Endothelial cell of umbilical vein (primary cell): Measurements from ENCODE around the gene IL9. TPM values are rescaled to one million over a fixed set of nuclear protein-coding genes. Genes with fewer than 3 reads are reported as not detected.

Experiments
- BruUV-seq: library from RNA; stranded (reverse); fragments of 400-500 nt; replicated peaks from 2 replicates; lab custom pipeline; 2021; lab: Mats Ljungman, UMichigan
- CTCF ChIA-PET: fragments of 300-600, 350-600 bp; sonication (Branson Sonifier 250); formaldehyde crosslinking; loops from one replicate; lab custom pipeline; 2021; ENCODE audit warnings: antibody characterized with exemption, inconsistent platforms; lab: Charles Lee
- POLR2A ChIA-PET: fragments of 300-600, 350-600 bp; sonication (Branson Sonifier 250); formaldehyde crosslinking; loops from one replicate; lab custom pipeline; 2021; ENCODE audit warnings: antibody characterized with exemption, inconsistent platforms; lab: Charles Lee
- DNase-seq: peaks from one replicate; pipeline ENCODE4 v3.0.0-alpha.2; 2011; ENCODE audit warnings: low read depth, low spot score
- FAIRE-seq: peaks from 2 replicates; lab custom pipeline; 2011; peaks lifted over from hg19 to GRCh38; lab: Jason Lieb, UNC
- H2AFZ ChIP-seq: 2 replicates; pipeline ENCODE4 v1.6.0; 2012; ENCODE audit warnings: low read depth, low read length, control low read depth, inconsistent platforms
- H3K27ac ChIP-seq: 2 replicates; pipeline ENCODE4 v1.5.1; 2011; ENCODE audit warnings: low read depth, mild to moderate bottlenecking, control low read depth, low read length, moderate library complexity; ENCODE audit not compliant: insufficient read depth
- H3K27me3 ChIP-seq, 2 experiments: 2 replicates each; pipeline versions ENCODE4 v1.6.0 to v1.6.1; 2011; ENCODE audit warnings: low read length in 2 of 2, mixed read lengths in 1 of 2; ENCODE audit not compliant: control insufficient read depth in 2 of 2, insufficient read depth in 2 of 2
- H3K36me3 ChIP-seq, 2 experiments: 2 replicates in 1 of 2; 3 replicates in 1 of 2; pipeline ENCODE4 v1.5.1; 2011; ENCODE audit warnings: low read length in 2 of 2, mild to moderate bottlenecking in 1 of 2, moderate library complexity in 1 of 2; ENCODE audit not compliant: control insufficient read depth in 2 of 2, insufficient read depth in 2 of 2; ENCODE audit errors: extremely low read depth in 1 of 2
- H3K4me1 ChIP-seq: 3 replicates; pipeline ENCODE4 v1.5.1; 2011; ENCODE audit warnings: mild to moderate bottlenecking, low read length; ENCODE audit not compliant: control insufficient read depth, insufficient read depth; ENCODE audit errors: extremely low read depth
- H3K4me2 ChIP-seq: 2 replicates; pipeline ENCODE4 v1.6.1; 2011; ENCODE audit warnings: low read length, control low read depth, mixed read lengths; ENCODE audit not compliant: insufficient read depth
- H3K4me3 ChIP-seq, 3 experiments: fragments of 200-600 bp in 1 of 3; sonication (generic), shearing (Covaris generic) in 1 of 3; replicated peaks in 1 of 3; 2 replicates each; pipeline ENCODE4 v1.5.1; 2011 to 2016; ENCODE audit warnings: control low read depth in 3 of 3, low read length in 3 of 3, mild to moderate bottlenecking in 2 of 3, inconsistent platforms in 1 of 3, low read depth in 1 of 3, moderate library complexity in 1 of 3; ENCODE audit not compliant: insufficient read depth in 1 of 3
- H3K79me2 ChIP-seq: 2 replicates; pipeline ENCODE4 v1.6.0; 2012; ENCODE audit warnings: low read length, inconsistent platforms; ENCODE audit not compliant: control insufficient read depth, insufficient read depth
- H3K9ac ChIP-seq: replicated peaks from 2 replicates; pipeline ENCODE3; 2011; ENCODE audit warnings: low read length, control low read depth; ENCODE audit not compliant: insufficient read depth; ENCODE audit errors: extremely low read depth
- H3K9me1 ChIP-seq: replicated peaks from 3 replicates; pipeline ENCODE4 v1.6.0; 2011; ENCODE audit warnings: mild to moderate bottlenecking, low read length; ENCODE audit not compliant: control insufficient read depth, insufficient read depth; ENCODE audit errors: extremely low read depth
- H3K9me3 ChIP-seq: replicated peaks from 2 replicates; pipeline ENCODE4 v1.5.1; 2012; ENCODE audit warnings: low read length, inconsistent platforms; ENCODE audit not compliant: control insufficient read depth, insufficient read depth
- H4K20me1 ChIP-seq: replicated peaks from 2 replicates; pipeline ENCODE3; 2011; ENCODE audit warnings: mild to moderate bottlenecking, low read length; ENCODE audit not compliant: control insufficient read depth, insufficient read depth; ENCODE audit errors: extremely low read depth
- CTCF ChIP-seq, 2 donors: IDR thresholded peaks; 1 replicate in 1 of 2; 2 replicates in 1 of 2; pipeline ENCODE4 v1.5.1; 2011; ENCODE audit warnings: low read length in 2 of 2, mild to moderate bottlenecking in 2 of 2, moderate library complexity in 2 of 2, control low read depth in 1 of 2, inconsistent platforms in 1 of 2, low read depth in 1 of 2; ENCODE audit not compliant: insufficient read depth in 1 of 2; ENCODE audit errors: extremely low read depth in 1 of 2
- EZH2 ChIP-seq: IDR thresholded peaks from 2 replicates; pipeline ENCODE4 v1.6.1; 2012; ENCODE audit warnings: borderline replicate concordance, low read depth, mild to moderate bottlenecking, moderate library complexity, low read length, inconsistent platforms; ENCODE audit not compliant: severe bottlenecking
- FOS ChIP-seq: IDR thresholded peaks from 2 replicates; pipeline ENCODE4 v1.6.1; 2011; ENCODE audit warnings: mild to moderate bottlenecking, low read length, moderate library complexity, borderline replicate concordance; ENCODE audit not compliant: insufficient read depth
- GATA2 ChIP-seq: IDR thresholded peaks from 2 replicates; pipeline ENCODE4 v1.7.0; 2011; ENCODE audit warnings: low read depth, mild to moderate bottlenecking, moderate library complexity, mixed read lengths, low read length; ENCODE audit not compliant: insufficient read length, insufficient read depth
- JUN ChIP-seq: IDR thresholded peaks from 2 replicates; pipeline ENCODE4 v1.6.1; 2011; ENCODE audit warnings: borderline replicate concordance, low read depth; ENCODE audit not compliant: insufficient read length, insufficient read depth
- MYC ChIP-seq: IDR thresholded peaks from one replicate; pipeline ENCODE4 v1.6.1; 2011; ENCODE audit warnings: mild to moderate bottlenecking, low read depth, low read length
- POLR2A ChIP-seq: IDR thresholded peaks from 2 replicates; pipeline ENCODE4 v1.6.1; 2012; ENCODE audit warnings: low read depth, mild to moderate bottlenecking, control low read depth, low read length
- POLR2AphosphoS5 ChIP-seq: IDR thresholded peaks from 2 replicates; pipeline ENCODE4 v1.6.1; 2012; ENCODE audit warnings: low read depth, mild to moderate bottlenecking, control low read depth, low read length, moderate library complexity; ENCODE audit not compliant: insufficient read depth
- dilution Hi-C: fragments of 300-500 bp; cut with MboI; formaldehyde crosslinking; loops from one replicate; pipeline ENCODE4 v1.15.0; 2019; ENCODE audit warnings: low sequenced_read_pairs; ENCODE audit not compliant: extremely low pct_ligation_motif_present
- intact Hi-C: fragments of 100-400 bp; cut with micrococcal nuclease; formaldehyde crosslinking; loops from one replicate; pipeline ENCODE4 v1.10.0; 2022
- polyA plus RNA-seq, 4 experiments: library from polyadenylated mRNA; depleted of rRNA in 3 of 4; stranded (reverse) in 3 of 4; unstranded in 1 of 4; fragments of >200 nt; gene quantifications; 2 replicates each; pipeline versions ENCODE4 v1.2.1 to v1.2.3, GENCODE V29; 2011 to 2012; ENCODE audit warnings: missing spikeins in 1 of 4
- total RNA-seq: library from RNA; stranded (reverse); gene quantifications from 2 replicates; pipeline ENCODE4 v1.2.3, GENCODE V29; 2021
- TF ChIP-seq, protein P1 (sequence below): IDR thresholded peaks from 2 replicates; pipeline ENCODE4 v1.6.1; 2011; ENCODE audit not compliant: insufficient read depth, insufficient read length

Gene IL9
- total and polyA plus RNA-seq, 2 donors (not counting 3 experiments of a cell fraction or from before 2014, with no cell fraction given) = not detected

DNA sequence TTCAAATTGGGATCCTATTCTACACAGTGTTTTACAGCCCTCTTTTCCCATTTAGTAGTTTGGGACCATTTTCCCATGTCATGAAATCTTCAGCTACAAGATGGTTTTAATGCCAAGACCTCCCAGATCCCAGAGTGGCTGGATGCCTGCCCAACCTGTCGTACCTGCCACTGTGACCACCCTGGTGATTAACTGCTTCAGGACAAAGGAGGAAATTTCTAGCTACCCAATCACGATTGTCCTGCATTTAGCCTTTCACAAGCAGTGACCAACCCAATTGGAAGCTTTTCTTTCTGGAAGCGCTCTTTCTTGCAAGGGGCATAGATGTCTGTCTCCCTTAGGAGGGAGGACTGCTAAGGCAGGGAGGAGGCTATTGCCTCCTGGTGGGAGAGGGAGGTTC, 13.8 kb downstream of the IL9 start:
- POLR2A ChIA-PET = no interaction called here

More for the DNA sequence above, 13.8 kb downstream of the IL9 start:
- DNase-seq (no peak), FAIRE-seq (no peak)
- no peak overlapping the region for H3K4me3 ChIP-seq
- no peak overlapping the region for H3K4me2 ChIP-seq
- BruUV-seq = no TSS peak
- no peaks in the 10 kb centered on the region for H3K79me2 ChIP-seq
- no peaks in the 10 kb centered on the region for H3K36me3 ChIP-seq
- no peaks in the 10 kb centered on the region for H3K9me3 ChIP-seq
- intact Hi-C loops = no loop called here
- H3K27me3 ChIP-seq = peaks cover 0 to 5% of the 10 kb centered on the region in 2 experiments
- TF ChIP-seq CTCF (IDR thresholded peaks at IDR 0.05; ENCODE audit: extremely low read depth in 1 of 2, insufficient read depth in 1 of 2, low read depth in 1 of 2, low read length in 2 of 2) (no peak), MYC (no peak), EZH2 (no peak), FOS (no peak), POLR2A (no peak), JUN (no peak), POLR2AphosphoS5 (no peak), GATA2 (no peak)
- TF ChIP-seq, protein P1, sequence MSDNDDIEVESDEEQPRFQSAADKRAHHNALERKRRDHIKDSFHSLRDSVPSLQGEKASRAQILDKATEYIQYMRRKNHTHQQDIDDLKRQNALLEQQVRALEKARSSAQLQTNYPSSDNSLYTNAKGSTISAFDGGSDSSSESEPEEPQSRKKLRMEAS = no peak
- dilution Hi-C loops = no loop called here
- CTCF ChIA-PET = interaction anchor here (1.1 to 1.3 kb wide), 2 partner anchors 10 to 52 kb away, joined by 4 to 5 read pairs; no protein-coding TSS in a partner anchor
- no peak overlapping the region for H3K9ac ChIP-seq
- H2AFZ ChIP-seq = no peak overlapping the region
- H3K9me1 ChIP-seq = no peaks in the 10 kb centered on the region
- no peaks in the 10 kb centered on the region for H3K4me1 ChIP-seq
- no peaks in the 10 kb centered on the region for H4K20me1 ChIP-seq
- no peak overlapping the region for H3K27ac ChIP-seq
